ENCODE measurements around the gene OR8G1.

GRCh38 chr11:124285610-124286344 is 44.9 kb downstream of the OR8G1 start:
- TF ChIP-seq CTCF (IDR thresholded peaks at IDR 0.05): no peak
- TF ChIP-seq ZFX (IDR thresholded peaks at IDR 0.05; ENCODE audit: borderline replicate concordance): no peak

Data from 22Rv1 (cell line).